Muscle layer of colon (tissue), 2 donors: ENCODE data around the gene COPA.
"Not testable (repeated sequence)": the region's sequence is repeated elsewhere in the genome, so short reads cannot be mapped to it uniquely, and the experiment has no call there.

ENCODE experiments used
- H3K27ac ChIP-seq: one replicate; pipeline ENCODE4 v1.7.0; 2013; ENCODE audit warnings: low read depth, mild to moderate bottlenecking, low read length, moderate library complexity
- H3K27me3 ChIP-seq, 2 donors: one replicate each; pipeline ENCODE4 v1.7.0; 2013; ENCODE audit warnings: low read length in 2 of 2, mild to moderate bottlenecking in 2 of 2; ENCODE audit not compliant: insufficient read depth in 2 of 2, control insufficient read depth in 1 of 2
- H3K36me3 ChIP-seq: one replicate; pipeline ENCODE4 v1.7.0; 2013; ENCODE audit warnings: mild to moderate bottlenecking, low read length; ENCODE audit not compliant: insufficient read depth
- H3K4me1 ChIP-seq: one replicate; pipeline ENCODE4 v1.7.0; 2013; ENCODE audit warnings: mild to moderate bottlenecking, low read length; ENCODE audit not compliant: insufficient read depth
- H3K4me3 ChIP-seq, 2 donors: one replicate each; pipeline ENCODE4 v1.7.0; 2013; ENCODE audit warnings: low read length in 2 of 2, low read depth in 1 of 2, mild to moderate bottlenecking in 1 of 2, moderate library complexity in 1 of 2
- H3K9ac ChIP-seq: one replicate; pipeline ENCODE4 v1.7.0; 2013; ENCODE audit warnings: low read length
- H3K9me3 ChIP-seq: one replicate; pipeline ENCODE4 v1.7.0; 2013; ENCODE audit warnings: mild to moderate bottlenecking, low read length
- donor health status: abdominal sarcoma.
- donor health status: Adenocarcinoma of cecum.

The COPA gene

GRCh38 chr1:160315359-160315758 lies 27.7 kb downstream of the COPA start:
- no peaks in the 10 kb centered on the region for H3K4me1 ChIP-seq
- no peak overlapping the region for H3K9ac ChIP-seq
- H3K27me3 ChIP-seq = no peaks in the 10 kb centered on the region
- H3K9me3 ChIP-seq = no peaks in the 10 kb centered on the region
- peaks cover 60% of the 10 kb centered on the region for H3K36me3 ChIP-seq
- no peak overlapping the region for H3K4me3 ChIP-seq
- H3K27ac ChIP-seq = no peak overlapping the region

- Histone ChIP-seq H3K27ac (no peak overlapping the region), H3K27me3 (no peaks in the 10 kb centered on the region), H3K9me3 (no peaks in the 10 kb centered on the region), H3K4me1 (no peaks in the 10 kb centered on the region), H3K9ac (no peak overlapping the region), H3K36me3 (peaks cover 88% of the 10 kb centered on the region), H3K4me3 (no peak overlapping the region)
Observed at GRCh38 chr1:160309571-160309970, 33.5 kb downstream of the COPA start.

- Histone ChIP-seq H3K27me3 (no peaks in the 10 kb centered on the region), H3K27ac (no peak overlapping the region), H3K4me1 (no peaks in the 10 kb centered on the region), H3K4me3 (no peak overlapping the region), H3K9me3 (no peaks in the 10 kb centered on the region), H3K9ac (no peak overlapping the region), H3K36me3 (peaks cover 86% of the 10 kb centered on the region)
Observed at GRCh38 chr1:160309185-160309557, 33.9 kb downstream of the COPA start.

GRCh38 chr1:160308451-160309184 lies 34.4 kb downstream of the COPA start:
- Histone ChIP-seq H3K4me1 (no peaks in the 10 kb centered on the region), H3K27ac (no peak overlapping the region), H3K9ac (no peak overlapping the region)

GRCh38 chr1:160307118-160307791 lies 35.8 kb downstream of the COPA start:
- H3K4me1 ChIP-seq = no peaks in the 10 kb centered on the region
- no peak overlapping the region for H3K27ac ChIP-seq
- H3K4me3 ChIP-seq = no peak overlapping the region
- no peaks in the 10 kb centered on the region for H3K27me3 ChIP-seq
- no peak overlapping the region for H3K9ac ChIP-seq
- peaks cover 82% of the 10 kb centered on the region for H3K36me3 ChIP-seq
- H3K9me3 ChIP-seq = no peaks in the 10 kb centered on the region

More at GRCh38 chr1:160308451-160309184, 34.4 kb downstream of the COPA start:
- no peaks in the 10 kb centered on the region for H3K27me3 ChIP-seq
- no peaks in the 10 kb centered on the region for H3K9me3 ChIP-seq
- H3K36me3 ChIP-seq = peaks cover 83% of the 10 kb centered on the region
- H3K4me3 ChIP-seq = no peak overlapping the region

GRCh38 chr1:160300173-160300572 lies 42.9 kb downstream of the COPA start:
- no peak overlapping the region for H3K9ac ChIP-seq
- H3K36me3 ChIP-seq = peaks cover 56% of the 10 kb centered on the region
- no peaks in the 10 kb centered on the region for H3K9me3 ChIP-seq
- no peak overlapping the region for H3K4me3 ChIP-seq
- H3K27ac ChIP-seq = no peak overlapping the region
- H3K27me3 ChIP-seq = no peaks in the 10 kb centered on the region
- H3K4me1 ChIP-seq = no peaks in the 10 kb centered on the region

- Histone ChIP-seq H3K36me3 (peaks cover 80% of the 10 kb centered on the region), H3K4me1 (peaks cover 2% of the 10 kb centered on the region), H3K9me3 (no peaks in the 10 kb centered on the region), H3K4me3 (no peak overlapping the region), H3K27me3 (no peaks in the 10 kb centered on the region), H3K27ac (no peak overlapping the region), H3K9ac (no peak overlapping the region)
Observed at GRCh38 chr1:160296036-160296435, 47.0 kb downstream of the COPA start.

GRCh38 chr1:160293020-160293968 lies 49.8 kb downstream of the COPA start:
- Histone ChIP-seq H3K27ac (no peak overlapping the region), H3K4me1 (peaks cover 4% of the 10 kb centered on the region), H3K9ac (no peak overlapping the region), H3K36me3 (peaks cover 85% of the 10 kb centered on the region), H3K4me3 (no peak overlapping the region), H3K27me3 (no peaks in the 10 kb centered on the region), H3K9me3 (no peaks in the 10 kb centered on the region)

- H3K9ac ChIP-seq = no peak overlapping the region
- H3K4me3 ChIP-seq = no peak overlapping the region
- H3K36me3 ChIP-seq = peaks cover 70% of the 10 kb centered on the region
- no peak overlapping the region for H3K27ac ChIP-seq
- H3K9me3 ChIP-seq = no peaks in the 10 kb centered on the region
- H3K27me3 ChIP-seq = no peaks in the 10 kb centered on the region
- H3K4me1 ChIP-seq = peaks cover 4% of the 10 kb centered on the region
Observed at GRCh38 chr1:160291248-160292220, 51.5 kb downstream of the COPA start.

- not testable (repeated sequence) for H3K27ac ChIP-seq, H3K9ac ChIP-seq, H3K4me3 ChIP-seq, H3K9me3 ChIP-seq, H3K27me3 ChIP-seq
- peaks cover 39% of the 10 kb centered on the region for H3K36me3 ChIP-seq
- H3K4me1 ChIP-seq = peaks cover 27% of the 10 kb centered on the region
Observed at GRCh38 chr1:160287769-160288168, 55.3 kb downstream of the COPA start.
